ENCODE data around the gene OR6C75. TPM values are rescaled to one million over a fixed set of nuclear protein-coding genes. Genes with fewer than 3 reads are reported as not detected.

OR6C75 gene
- total and polyA plus RNA-seq, 2 of the 4 experiments (the other 2 are of a cell fraction) = not detected

DNA sequence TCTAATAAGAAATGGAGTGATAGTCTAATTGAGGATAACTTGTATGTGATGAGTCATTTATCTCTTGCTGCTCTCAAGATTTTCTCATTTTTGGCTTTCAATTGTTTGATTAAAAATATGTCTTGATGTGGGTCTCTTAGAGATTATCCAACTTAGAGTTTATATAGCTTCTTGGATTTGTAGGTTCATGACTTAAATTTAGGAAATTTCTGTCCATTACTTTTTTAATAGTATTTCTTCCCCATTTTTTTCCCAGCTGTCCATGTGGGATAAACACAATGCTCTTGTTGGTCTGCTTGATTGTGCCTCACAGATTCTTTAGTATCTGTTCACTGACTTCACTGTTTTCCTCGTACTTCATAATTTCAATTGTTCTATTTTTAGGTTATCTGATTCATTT is 45.1 kb downstream of the OR6C75 start:
- in situ Hi-C loops (cut with MboI; ENCODE audit: low sequenced_read_pairs) = no loop called here
- intact Hi-C loops (cut with micrococcal nuclease) = no loop called here

More for the DNA sequence above, 45.1 kb downstream of the OR6C75 start:
- H4K20me1 ChIP-seq (ENCODE audit: insufficient read depth, low read length) = no peaks in the 10 kb centered on the region
- POLR2A ChIA-PET (ENCODE audit: unreplicated experiment) = no interaction called here
- H3K23ac ChIP-seq (ENCODE audit: low read depth, low read length) = no peak overlapping the region
- WGBS, 2 experiments (ENCODE audit: extremely low coverage in 2 of 2, insufficient read length in 1 of 2) = no CpG with 5 or more reads among the region's 1 CpG
- H3K4me3 ChIP-seq (ENCODE audit: insufficient read depth, low read depth, low read length) = no peak overlapping the region
- no peaks in the 10 kb centered on the region for H3K79me1 ChIP-seq (ENCODE audit: low read depth in 1 of 2, low read length in 2 of 2)
- H3K9ac ChIP-seq (ENCODE audit: low read depth, low read length) = no peak overlapping the region
- no peaks in the 10 kb centered on the region for H3K9me1 ChIP-seq (ENCODE audit: insufficient read depth, low read length)
- H2BK120ac ChIP-seq (ENCODE audit: low read depth, low read length) = no peak overlapping the region
- H3K56ac ChIP-seq (ENCODE audit: extremely low read depth, insufficient read depth, low read length) = no peak overlapping the region
- no peak overlapping the region for H3K14ac ChIP-seq (replicated peaks; ENCODE audit: low read depth, low read length)
- no peak overlapping the region for H4K91ac ChIP-seq (ENCODE audit: insufficient read depth, low read depth, low read length)
- H2AK9ac ChIP-seq (replicated peaks; ENCODE audit: low read depth, low read length, poor library complexity) = no peak overlapping the region
- no peak overlapping the region for H4K5ac ChIP-seq (ENCODE audit: low read depth, low read length)
- no peaks in the 10 kb centered on the region for H3K9me3 ChIP-seq (ENCODE audit: control insufficient read depth, insufficient read depth, low read length)
- no peak overlapping the region for H4K8ac ChIP-seq (ENCODE audit: low read depth in 2 of 2, low read length in 2 of 2)
- H2BK15ac ChIP-seq (ENCODE audit: low read depth, low read length) = no peak overlapping the region
- no peaks in the 10 kb centered on the region for H3K36me3 ChIP-seq (ENCODE audit: control insufficient read depth, insufficient read depth, low read length)
- H3K27me3 ChIP-seq (ENCODE audit: control insufficient read depth, insufficient read depth, low read length) = no peaks in the 10 kb centered on the region
- no peaks in the 10 kb centered on the region for H3K4me1 ChIP-seq (ENCODE audit: control insufficient read depth, insufficient read depth, low read length)
- no peak overlapping the region for H3K18ac ChIP-seq (ENCODE audit: low read depth, low read length)
- TF ChIP-seq MXI1 (IDR thresholded peaks at IDR 0.05; ENCODE audit: borderline replicate concordance, low read depth, low read length) (no peak), BHLHE40 (IDR thresholded peaks at IDR 0.05; ENCODE audit: low read depth, low read length) (no peak), FOS (IDR thresholded peaks at IDR 0.05; ENCODE audit: low read depth, low read length) (no peak), CHD1 (IDR thresholded peaks at IDR 0.05; ENCODE audit: low read depth, low read length) (no peak), RCOR1 (IDR thresholded peaks at IDR 0.05; ENCODE audit: insufficient replicate concordance, low read length) (no peak), RFX5 (IDR thresholded peaks at IDR 0.05; ENCODE audit: low read depth, low read length) (no peak)
- TF ChIP-seq, protein P1, sequence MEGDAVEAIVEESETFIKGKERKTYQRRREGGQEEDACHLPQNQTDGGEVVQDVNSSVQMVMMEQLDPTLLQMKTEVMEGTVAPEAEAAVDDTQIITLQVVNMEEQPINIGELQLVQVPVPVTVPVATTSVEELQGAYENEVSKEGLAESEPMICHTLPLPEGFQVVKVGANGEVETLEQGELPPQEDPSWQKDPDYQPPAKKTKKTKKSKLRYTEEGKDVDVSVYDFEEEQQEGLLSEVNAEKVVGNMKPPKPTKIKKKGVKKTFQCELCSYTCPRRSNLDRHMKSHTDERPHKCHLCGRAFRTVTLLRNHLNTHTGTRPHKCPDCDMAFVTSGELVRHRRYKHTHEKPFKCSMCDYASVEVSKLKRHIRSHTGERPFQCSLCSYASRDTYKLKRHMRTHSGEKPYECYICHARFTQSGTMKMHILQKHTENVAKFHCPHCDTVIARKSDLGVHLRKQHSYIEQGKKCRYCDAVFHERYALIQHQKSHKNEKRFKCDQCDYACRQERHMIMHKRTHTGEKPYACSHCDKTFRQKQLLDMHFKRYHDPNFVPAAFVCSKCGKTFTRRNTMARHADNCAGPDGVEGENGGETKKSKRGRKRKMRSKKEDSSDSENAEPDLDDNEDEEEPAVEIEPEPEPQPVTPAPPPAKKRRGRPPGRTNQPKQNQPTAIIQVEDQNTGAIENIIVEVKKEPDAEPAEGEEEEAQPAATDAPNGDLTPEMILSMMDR (conservative IDR thresholded peaks at IDR 0.05; ENCODE audit: low read depth, low read length) = no peak
- TF ChIP-seq, protein P2, sequence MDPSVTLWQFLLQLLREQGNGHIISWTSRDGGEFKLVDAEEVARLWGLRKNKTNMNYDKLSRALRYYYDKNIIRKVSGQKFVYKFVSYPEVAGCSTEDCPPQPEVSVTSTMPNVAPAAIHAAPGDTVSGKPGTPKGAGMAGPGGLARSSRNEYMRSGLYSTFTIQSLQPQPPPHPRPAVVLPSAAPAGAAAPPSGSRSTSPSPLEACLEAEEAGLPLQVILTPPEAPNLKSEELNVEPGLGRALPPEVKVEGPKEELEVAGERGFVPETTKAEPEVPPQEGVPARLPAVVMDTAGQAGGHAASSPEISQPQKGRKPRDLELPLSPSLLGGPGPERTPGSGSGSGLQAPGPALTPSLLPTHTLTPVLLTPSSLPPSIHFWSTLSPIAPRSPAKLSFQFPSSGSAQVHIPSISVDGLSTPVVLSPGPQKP (IDR thresholded peaks at IDR 0.05; ENCODE audit: borderline replicate concordance, low read depth, low read length) = no peak
- no peak overlapping the region for H2AK5ac ChIP-seq (ENCODE audit: low read depth, low read length)
- H2BK5ac ChIP-seq (ENCODE audit: low read depth, low read length, poor library complexity, severe bottlenecking) = no peak overlapping the region
- H2BK20ac ChIP-seq (ENCODE audit: low read depth, low read length) = no peak overlapping the region
- H3K27ac ChIP-seq (ENCODE audit: insufficient read depth, low read length) = no peak overlapping the region
- dilution Hi-C loops (cut with HindIII; ENCODE audit: low sequenced_read_pairs, unreplicated experiment) = no loop called here
- CTCF ChIA-PET = no interaction called here
- ATAC-seq (ENCODE audit: low read depth) (no peak), DNase-seq (no peak)
- no TSS peak for BruUV-seq (replicated peaks)
- no peak overlapping the region for H3K4me2 ChIP-seq (ENCODE audit: low read depth, low read length)
- H2AFZ ChIP-seq (replicated peaks; ENCODE audit: low read length, poor library complexity) = no peak overlapping the region
- H3K4ac ChIP-seq (ENCODE audit: low read depth, low read length) = no peak overlapping the region

Measured in IMR-90 (cell line).